Activated naive CD4-positive, alpha-beta T cell treated with anti-CD3 and anti-CD28 coated beads, Interleukin-2, amount 50 U/mL, for 24 hours (primary cell): Measurements from ENCODE around the gene FIGLA.
"Not testable (repeated sequence)": the region's sequence is repeated elsewhere in the genome, so short reads cannot be mapped to it uniquely, and the experiment has no call there.

ENCODE experiments used
- H3K27ac Mint-ChIP-seq: one replicate; pipeline ENCODE4 v1.8.0; 2021; ENCODE audit warnings: mild to moderate bottlenecking, mixed read lengths
- H3K27me3 Mint-ChIP-seq: one replicate; pipeline ENCODE4 v1.8.0; 2021; ENCODE audit warnings: mixed read lengths
- H3K36me3 Mint-ChIP-seq: one replicate; pipeline ENCODE4 v1.8.0; 2021; ENCODE audit warnings: mixed read lengths
- H3K4me1 Mint-ChIP-seq: one replicate; pipeline ENCODE4 v1.8.0; 2021; ENCODE audit warnings: mixed read lengths
- H3K4me3 Mint-ChIP-seq: one replicate; pipeline ENCODE4 v1.8.0; 2021; ENCODE audit warnings: mild to moderate bottlenecking, mixed read lengths
- H3K9me3 Mint-ChIP-seq: one replicate; pipeline ENCODE4 v1.8.0; 2021; ENCODE audit warnings: mixed read lengths

Gene FIGLA

DNA sequence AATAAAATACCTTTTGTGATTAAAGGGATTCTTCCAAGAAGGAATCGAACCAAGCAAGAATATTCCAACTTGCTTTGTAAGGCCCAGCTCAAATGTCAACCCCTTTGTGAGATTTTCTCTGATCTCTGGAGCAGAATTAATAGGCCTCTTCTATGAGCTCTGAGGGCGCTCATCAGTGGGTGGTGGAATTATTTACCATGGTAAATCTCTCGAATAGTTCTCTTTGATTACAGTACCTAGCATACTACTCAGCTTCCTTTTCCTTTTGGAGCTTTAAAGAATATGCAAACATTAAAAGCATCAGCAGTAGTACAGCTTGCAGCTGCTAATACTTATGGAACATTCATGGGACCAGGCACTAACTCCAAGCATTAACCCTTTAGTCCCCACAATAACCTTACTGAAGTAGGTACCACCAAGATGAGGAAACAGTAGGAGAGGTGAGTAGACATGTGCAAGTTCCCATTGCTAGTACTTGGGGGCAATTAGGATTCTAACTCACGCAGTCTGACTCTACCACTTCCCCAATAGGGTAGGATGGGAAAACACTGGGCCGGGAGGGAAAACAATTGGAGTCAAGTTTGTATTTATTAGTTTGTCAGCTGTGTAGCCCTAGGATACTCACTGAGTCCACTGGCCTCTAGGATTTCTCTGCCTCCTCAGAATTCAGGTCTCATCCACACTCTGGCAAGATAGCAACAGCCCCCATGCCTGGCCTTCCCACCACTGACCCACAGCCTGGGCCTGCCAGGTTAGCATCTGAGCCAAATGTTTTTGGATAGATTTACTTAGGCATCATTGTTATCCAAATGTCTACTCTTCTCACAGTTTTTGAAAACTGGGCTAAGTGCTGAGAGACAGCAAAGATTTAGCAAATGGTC is 44.1 kb downstream of the FIGLA start:
- Mint-ChIP-seq H3K27me3 (no peaks in the 10 kb centered on the region), H3K27ac (no peak overlapping the region), H3K4me3 (no peak overlapping the region), H3K36me3 (no peaks in the 10 kb centered on the region), H3K9me3 (no peaks in the 10 kb centered on the region), H3K4me1 (no peaks in the 10 kb centered on the region)

DNA sequence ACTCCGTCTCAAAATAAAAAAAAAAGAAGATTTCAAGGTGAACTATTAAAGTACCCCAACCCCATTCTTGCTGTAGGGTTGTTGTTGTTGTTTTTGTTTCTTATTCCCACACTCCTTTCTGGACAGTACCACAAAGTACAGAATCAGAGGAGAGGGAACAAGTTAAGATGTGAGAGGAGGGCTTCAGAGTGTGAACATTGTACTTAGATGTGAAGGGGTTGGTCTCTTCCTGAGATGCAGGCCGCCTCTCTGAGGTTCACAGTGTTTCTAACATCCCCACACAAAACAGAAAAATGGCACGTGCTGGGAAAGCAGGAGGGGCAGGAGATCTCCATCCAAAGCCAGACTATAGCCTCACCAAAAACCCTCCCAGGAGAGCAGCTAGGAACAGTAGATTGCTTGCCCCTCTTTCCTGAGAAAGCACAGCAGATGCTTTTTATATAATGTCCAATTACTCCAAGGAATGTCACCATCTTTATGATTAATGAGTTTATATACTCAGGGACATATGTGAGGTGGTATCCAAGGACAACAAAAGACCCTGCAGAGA is 45.1 kb downstream of the FIGLA start:
- no peak overlapping the region for H3K4me3 Mint-ChIP-seq
- H3K36me3 Mint-ChIP-seq, result peaks cover 5% of the 10 kb centered on the region
- H3K27me3 Mint-ChIP-seq, result no peaks in the 10 kb centered on the region
- no peaks in the 10 kb centered on the region for H3K4me1 Mint-ChIP-seq
- no peak overlapping the region for H3K27ac Mint-ChIP-seq
- no peaks in the 10 kb centered on the region for H3K9me3 Mint-ChIP-seq

DNA sequence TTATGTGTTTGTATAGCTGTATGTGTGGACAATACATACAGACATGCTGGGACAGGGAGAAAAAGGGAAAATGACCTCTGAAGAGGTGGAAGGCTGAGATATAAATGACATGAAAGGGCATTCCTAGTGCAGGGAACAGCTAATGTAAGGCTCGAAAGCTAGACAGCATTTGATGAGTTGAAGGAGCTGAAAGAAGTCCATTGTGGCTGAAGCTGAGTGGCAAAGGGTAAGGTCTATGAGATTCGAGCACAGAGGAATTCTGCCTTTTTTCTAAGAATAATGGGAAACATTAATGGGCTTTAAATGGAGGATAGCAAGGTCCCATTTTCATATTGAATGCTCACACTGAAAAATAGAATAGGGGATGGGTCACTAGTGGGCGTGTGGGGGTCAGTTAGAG is 46.0 kb downstream of the FIGLA start:
- Mint-ChIP-seq H3K4me1 (no peaks in the 10 kb centered on the region), H3K27me3 (no peaks in the 10 kb centered on the region), H3K27ac (no peak overlapping the region), H3K36me3 (peaks cover 7% of the 10 kb centered on the region), H3K4me3 (no peak overlapping the region), H3K9me3 (no peaks in the 10 kb centered on the region)

DNA sequence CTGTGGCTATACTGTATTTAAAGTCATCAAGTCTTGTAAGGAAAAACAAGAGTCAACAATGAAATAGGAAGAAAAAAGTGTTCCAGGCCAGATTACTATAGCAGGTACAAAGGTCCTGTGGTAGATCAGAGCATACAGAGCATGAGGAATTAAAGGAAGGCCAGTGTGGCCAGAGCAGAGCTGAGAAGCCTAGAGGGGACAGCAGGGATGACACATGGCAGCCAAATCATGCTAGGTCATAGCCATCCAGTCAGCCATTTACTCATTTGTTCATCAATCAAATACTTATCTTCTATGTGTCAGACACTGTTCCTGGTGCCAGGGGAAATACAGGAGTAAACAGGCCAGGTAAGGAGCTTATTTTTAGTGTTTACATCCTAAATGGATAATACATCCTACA is 46.8 kb downstream of the FIGLA start:
- no peaks in the 10 kb centered on the region for H3K27me3 Mint-ChIP-seq
- H3K27ac Mint-ChIP-seq, result no peak overlapping the region
- no peak overlapping the region for H3K4me3 Mint-ChIP-seq
- H3K36me3 Mint-ChIP-seq, result peaks cover 7% of the 10 kb centered on the region
- H3K4me1 Mint-ChIP-seq, result no peaks in the 10 kb centered on the region
- no peaks in the 10 kb centered on the region for H3K9me3 Mint-ChIP-seq

DNA sequence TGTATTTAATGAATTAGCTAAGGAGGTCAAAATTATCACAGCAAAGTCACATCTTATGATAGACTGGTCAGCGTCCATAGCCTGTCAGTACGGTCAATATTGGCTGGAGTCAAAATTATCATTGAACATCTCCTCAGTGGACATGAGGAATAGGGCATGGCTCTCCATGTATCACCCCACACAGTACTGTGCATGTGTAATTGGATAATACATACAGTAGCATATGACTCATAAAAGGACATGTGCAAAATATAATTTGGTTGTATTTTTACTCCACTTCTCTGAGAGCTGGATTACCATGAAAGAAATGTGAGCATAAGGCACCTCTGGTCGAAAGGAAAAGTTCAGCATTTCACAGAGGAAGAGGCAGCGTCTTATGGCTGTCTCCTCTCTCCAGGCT is 47.4 kb downstream of the FIGLA start:
- no peaks in the 10 kb centered on the region for H3K27me3 Mint-ChIP-seq
- no peaks in the 10 kb centered on the region for H3K9me3 Mint-ChIP-seq
- H3K27ac Mint-ChIP-seq, result no peak overlapping the region
- H3K4me1 Mint-ChIP-seq, result no peaks in the 10 kb centered on the region
- peaks cover 7% of the 10 kb centered on the region for H3K36me3 Mint-ChIP-seq
- no peak overlapping the region for H3K4me3 Mint-ChIP-seq

DNA sequence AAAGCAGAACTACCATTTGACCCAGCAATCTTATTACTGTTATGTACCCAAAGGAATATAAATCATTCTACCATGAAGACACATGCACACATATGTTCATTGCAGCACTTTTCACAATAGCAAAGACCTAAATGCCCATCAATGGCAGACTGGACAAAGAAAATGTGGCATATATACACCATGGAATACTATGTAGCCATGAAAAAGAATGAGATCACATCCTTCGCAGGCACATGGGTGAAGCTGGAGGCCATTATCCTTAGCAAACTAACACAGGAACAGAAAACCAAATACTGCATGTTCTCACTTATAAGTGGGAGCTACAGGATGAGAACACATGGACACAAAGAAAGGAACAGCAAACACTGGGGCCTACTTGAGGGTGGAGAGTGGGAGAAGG is 51.0 kb downstream of the FIGLA start:
- H3K4me1 Mint-ChIP-seq, result peaks cover 10% of the 10 kb centered on the region
- not testable (repeated sequence) for H3K4me3 Mint-ChIP-seq, H3K36me3 Mint-ChIP-seq, H3K27ac Mint-ChIP-seq, H3K27me3 Mint-ChIP-seq, H3K9me3 Mint-ChIP-seq

DNA sequence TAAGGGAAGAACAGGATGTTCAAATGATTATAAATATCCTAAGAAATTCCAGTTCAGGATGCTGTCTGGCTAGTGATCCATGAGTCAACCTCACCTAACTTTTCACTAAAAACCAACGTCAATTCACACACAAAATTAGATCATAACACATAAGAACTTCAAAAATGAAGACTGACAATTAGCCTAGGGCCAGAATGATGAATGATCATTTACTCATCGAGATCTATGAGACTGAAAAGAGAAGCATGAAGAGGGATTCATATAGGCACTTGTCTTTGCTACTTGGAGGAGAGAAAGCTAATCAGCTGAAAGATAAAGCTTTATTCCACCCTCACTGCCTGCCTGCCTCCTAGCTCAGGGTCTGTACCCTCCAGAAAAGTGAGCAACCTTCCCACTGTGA is 52.3 kb downstream of the FIGLA start:
- peaks cover 4% of the 10 kb centered on the region for H3K9me3 Mint-ChIP-seq
- peaks cover 2% of the 10 kb centered on the region for H3K27me3 Mint-ChIP-seq
- no peak overlapping the region for H3K27ac Mint-ChIP-seq
- peaks cover 9% of the 10 kb centered on the region for H3K36me3 Mint-ChIP-seq
- H3K4me3 Mint-ChIP-seq, result no peak overlapping the region
- H3K4me1 Mint-ChIP-seq, result peaks cover 10% of the 10 kb centered on the region

DNA sequence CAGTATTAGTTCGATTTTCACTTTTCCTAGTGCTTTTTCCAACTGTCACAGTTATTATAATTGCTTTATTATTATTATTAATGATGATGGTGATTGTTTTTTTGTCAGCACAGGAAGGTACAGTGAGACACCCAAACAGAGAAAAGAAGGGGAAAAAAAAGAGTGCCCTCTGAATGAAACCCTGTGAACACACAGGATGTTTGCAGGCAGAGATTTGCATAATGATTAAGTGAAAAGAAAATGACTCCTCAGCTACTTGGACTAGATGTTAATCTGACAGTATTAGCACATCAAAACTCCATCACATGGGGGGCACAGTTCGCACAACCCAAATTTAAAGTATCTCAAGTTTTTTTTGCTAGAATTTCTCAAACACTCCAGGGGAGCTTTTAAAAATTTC is 55.4 kb downstream of the FIGLA start:
- peaks cover 4% of the 10 kb centered on the region for H3K36me3 Mint-ChIP-seq
- H3K9me3 Mint-ChIP-seq, result peaks cover 4% of the 10 kb centered on the region
- H3K27me3 Mint-ChIP-seq, result peaks cover 2% of the 10 kb centered on the region
- peaks cover 10% of the 10 kb centered on the region for H3K4me1 Mint-ChIP-seq
- H3K4me3 Mint-ChIP-seq, result no peak overlapping the region
- no peak overlapping the region for H3K27ac Mint-ChIP-seq

DNA sequence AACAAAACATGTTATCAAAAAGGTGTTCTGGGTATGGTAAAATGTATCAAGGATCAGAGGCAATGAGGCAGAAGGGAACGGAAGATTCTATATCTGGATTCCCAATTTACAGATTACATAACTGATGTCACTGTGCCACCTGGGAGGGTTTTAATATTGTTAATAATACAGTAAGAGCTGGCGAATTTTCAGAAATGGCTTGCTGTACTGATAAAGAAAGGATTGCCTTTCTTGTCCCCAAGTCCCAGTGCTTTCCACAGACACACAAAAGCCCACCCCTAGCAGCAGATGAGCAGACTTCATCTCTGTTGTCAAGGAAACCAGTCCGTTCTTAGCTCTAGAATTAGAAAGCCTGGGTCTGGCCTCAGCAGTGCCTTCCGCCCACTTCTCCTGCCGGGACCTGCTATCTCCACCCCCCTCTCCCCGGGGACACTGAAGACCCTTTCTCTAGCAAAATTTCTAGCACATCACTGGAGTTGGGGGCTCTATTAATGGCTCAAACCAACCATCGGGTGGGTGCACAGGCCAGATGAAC is 56.7 kb downstream of the FIGLA start:
- Mint-ChIP-seq H3K27ac (no peak overlapping the region), H3K9me3 (peaks cover 4% of the 10 kb centered on the region), H3K4me1 (peaks cover 10% of the 10 kb centered on the region), H3K36me3 (peaks cover 1% of the 10 kb centered on the region), H3K4me3 (no peak overlapping the region), H3K27me3 (peaks cover 2% of the 10 kb centered on the region)

DNA sequence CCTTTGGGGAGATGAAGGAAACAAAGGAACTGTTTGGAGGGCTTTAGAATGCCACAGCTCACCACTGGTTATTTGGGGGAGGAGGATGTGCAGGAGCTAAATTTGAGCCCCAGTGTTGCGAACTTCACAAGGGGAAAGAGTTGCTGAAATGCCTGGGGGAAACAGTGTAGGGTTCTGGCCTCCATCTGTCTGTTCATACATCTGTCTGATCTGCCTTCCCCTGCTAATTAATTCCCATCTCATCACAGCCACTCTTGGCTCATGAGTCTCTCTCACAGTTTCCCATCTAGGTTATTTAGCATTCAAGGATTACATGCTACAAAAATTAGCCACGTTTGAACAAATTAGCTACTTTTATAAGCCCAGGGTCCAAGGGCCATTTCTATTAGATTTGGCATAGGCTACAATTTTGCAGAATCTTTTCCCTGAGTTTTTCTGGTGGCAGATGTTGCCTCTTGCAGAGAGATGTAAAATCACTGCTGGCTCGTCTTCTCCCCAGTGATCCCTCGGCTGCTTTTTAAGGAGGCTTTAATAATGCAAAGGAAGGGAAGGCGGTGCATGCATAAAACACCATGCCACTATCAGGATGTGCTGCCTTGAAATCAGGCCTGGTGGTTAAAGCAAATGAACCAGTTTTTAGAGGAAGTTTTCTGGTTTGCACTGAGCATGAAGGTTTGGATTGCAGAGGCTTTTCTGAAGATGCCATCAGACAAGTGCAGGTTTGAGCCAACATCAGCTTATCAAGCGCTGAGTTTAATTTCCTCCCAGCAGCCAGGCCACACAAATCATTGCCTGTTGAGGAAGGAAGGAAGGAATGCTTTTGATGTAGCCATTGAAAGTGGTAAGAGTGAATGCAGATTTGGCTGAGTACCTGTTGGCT is 57.4 kb downstream of the FIGLA start:
- Mint-ChIP-seq H3K4me3 (no peak overlapping the region), H3K36me3 (peaks cover 1% of the 10 kb centered on the region), H3K4me1 (peaks cover 10% of the 10 kb centered on the region), H3K27ac (no peak overlapping the region), H3K9me3 (peaks cover 4% of the 10 kb centered on the region), H3K27me3 (peaks cover 2% of the 10 kb centered on the region)

DNA sequence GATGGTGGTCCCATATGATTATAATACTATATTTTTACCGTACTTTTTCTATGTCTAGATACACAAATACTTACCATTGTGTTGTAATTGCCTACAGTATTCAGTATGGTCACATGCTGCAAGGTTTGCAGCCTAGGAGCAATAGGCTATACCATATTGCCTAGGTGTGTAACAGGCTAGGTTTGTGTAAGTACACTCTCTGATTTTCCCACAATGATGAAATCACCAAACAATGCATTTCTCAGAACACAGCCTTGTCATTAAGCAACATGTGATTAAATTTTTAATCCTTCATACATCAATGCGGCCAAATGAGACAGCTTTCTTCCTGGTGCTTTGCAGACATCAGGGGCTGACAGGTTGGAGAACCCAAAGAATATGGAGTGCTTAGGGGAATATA is 59.7 kb downstream of the FIGLA start:
- Mint-ChIP-seq H3K4me3 (no peak overlapping the region), H3K27me3 (no peaks in the 10 kb centered on the region), H3K9me3 (no peaks in the 10 kb centered on the region), H3K36me3 (no peaks in the 10 kb centered on the region), H3K27ac (no peak overlapping the region), H3K4me1 (peaks cover 7% of the 10 kb centered on the region)

DNA sequence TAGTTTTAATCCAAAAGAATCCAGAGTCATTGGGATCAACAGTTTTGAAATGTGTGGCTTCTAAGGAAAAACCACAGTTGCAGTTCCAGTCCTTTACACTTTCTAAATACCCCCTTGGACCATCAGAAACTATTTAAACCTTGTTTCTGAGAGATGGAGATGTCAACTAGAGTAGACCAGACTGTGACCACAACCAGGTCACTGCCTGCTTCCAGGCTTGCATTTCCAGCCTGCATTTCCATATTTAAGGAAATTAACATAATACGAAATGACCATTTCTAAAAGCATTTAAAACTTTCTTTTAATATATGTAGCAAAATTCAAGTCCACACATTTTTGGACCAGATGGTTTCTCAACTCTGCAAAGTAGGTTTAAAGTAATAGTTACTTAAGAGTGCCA is 60.8 kb downstream of the FIGLA start:
- Mint-ChIP-seq H3K4me3 (no peak overlapping the region), H3K9me3 (no peaks in the 10 kb centered on the region), H3K27me3 (no peaks in the 10 kb centered on the region)

DNA sequence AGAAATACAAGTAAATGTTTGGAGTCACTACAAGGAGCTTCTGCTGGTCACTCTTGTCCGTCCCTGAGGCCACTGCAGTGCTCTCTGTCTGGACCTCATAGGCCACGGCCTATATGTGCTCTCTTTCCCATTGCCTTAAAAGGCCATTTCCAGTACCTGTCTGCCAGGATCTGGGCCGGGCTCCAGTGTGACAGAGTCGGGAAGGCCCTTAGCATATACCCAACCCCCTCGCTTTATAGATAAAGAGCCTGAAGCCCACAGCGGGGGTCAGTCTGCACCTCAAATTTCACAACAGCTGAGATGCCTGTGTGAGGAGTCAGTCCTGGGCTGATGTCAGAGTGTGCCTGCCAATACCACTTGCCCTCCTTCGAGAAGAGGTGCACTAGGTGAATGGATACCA is 62.3 kb downstream of the FIGLA start:
- H3K4me1 Mint-ChIP-seq, result no peaks in the 10 kb centered on the region
- H3K27me3 Mint-ChIP-seq, result no peaks in the 10 kb centered on the region
- no peak overlapping the region for H3K27ac Mint-ChIP-seq
- H3K4me3 Mint-ChIP-seq, result no peak overlapping the region
- no peaks in the 10 kb centered on the region for H3K36me3 Mint-ChIP-seq
- H3K9me3 Mint-ChIP-seq, result no peaks in the 10 kb centered on the region

More for the DNA sequence above, 60.8 kb downstream of the FIGLA start:
- Mint-ChIP-seq H3K27ac (no peak overlapping the region), H3K36me3 (no peaks in the 10 kb centered on the region), H3K4me1 (no peaks in the 10 kb centered on the region)
